K562 (cell line): ENCODE results near the gene ZMIZ1. TPM values are rescaled to one million over a fixed set of nuclear protein-coding genes. Genes with fewer than 3 reads are reported as not detected.

ENCODE experiments used
- BHLHE40 ChIP-seq: IDR thresholded peaks from 2 replicates; pipeline ENCODE4 v1.6.1; 2011; ENCODE audit warnings: low read length, improper control_type of control experiment
- CBFB ChIP-seq: sonication (generic); formaldehyde crosslinking; IDR thresholded peaks from 2 replicates; pipeline ENCODE4 v1.4.0; 2020; ENCODE audit warnings: mild to moderate bottlenecking, missing genetic modification reagents
- CTCF ChIP-seq, 3 experiments: IDR thresholded peaks in 2 of 3; conservative IDR thresholded peaks in 1 of 3; 2 replicates each; pipeline ENCODE4 v1.5.1; 2011 to 2012; ENCODE audit warnings: low read length in 3 of 3, mild to moderate bottlenecking in 3 of 3, control low read depth in 2 of 3, improper control_type of control experiment in 1 of 3, inconsistent platforms in 1 of 3, low read depth in 1 of 3, mixed read lengths in 1 of 3, moderate library complexity in 1 of 3; ENCODE audit not compliant: insufficient read depth in 2 of 3
- DDX20 ChIP-seq: fragments of 450-650 bp; IDR thresholded peaks from 2 replicates; pipeline ENCODE4 v1.6.1; 2016; ENCODE audit warnings: missing genetic modification characterization, low read depth, mild to moderate bottlenecking, missing compliant biosample characterization, moderate library complexity
- GABPA ChIP-seq: fragments of 200-800 bp; sonication (Bioruptor generic); conservative IDR thresholded peaks from 2 replicates; pipeline ENCODE4 v1.6.1; 2016; ENCODE audit warnings: low read depth, missing genetic modification characterization, missing compliant biosample characterization
- GTF2E2 ChIP-seq: fragments of 200-800 bp; sonication (Bioruptor generic); IDR thresholded peaks from 2 replicates; pipeline ENCODE4 v1.6.1; 2016; ENCODE audit warnings: missing genetic modification characterization, missing compliant biosample characterization
- ILK ChIP-seq: fragments of 450-650 bp; IDR thresholded peaks from 2 replicates; pipeline ENCODE4 v1.6.1; 2016; ENCODE audit warnings: missing genetic modification characterization, low read depth, mild to moderate bottlenecking, missing compliant biosample characterization, moderate library complexity, borderline replicate concordance
- KDM4B ChIP-seq, 2 experiments: fragments of 450-650 bp in 1 of 2; sonication (generic) in 1 of 2; IDR thresholded peaks; 2 replicates each; pipeline ENCODE4 v1.6.1; 2016 to 2017; ENCODE audit warnings: borderline replicate concordance in 2 of 2, antibody characterized with exemption in 1 of 2, low read depth in 1 of 2, mild to moderate bottlenecking in 1 of 2
- SP1 ChIP-seq: sonication (generic); formaldehyde crosslinking; IDR thresholded peaks from 2 replicates; pipeline ENCODE4 v1.8.1; 2022; ENCODE audit warnings: mild to moderate bottlenecking, missing genetic modification reagents
- USF1 ChIP-seq: sonication (generic); formaldehyde crosslinking; IDR thresholded peaks from 2 replicates; pipeline ENCODE4 v1.9.0; 2022; ENCODE audit warnings: mild to moderate bottlenecking, missing genetic modification reagents
- ZBTB33 ChIP-seq: sonication (generic); formaldehyde crosslinking; IDR thresholded peaks from 2 replicates; pipeline ENCODE4 v1.8.1; 2023; ENCODE audit warnings: mild to moderate bottlenecking, missing genetic modification reagents
- ZFP36 ChIP-seq: fragments of 150-350 bp; IDR thresholded peaks from 2 replicates; pipeline ENCODE4 v1.6.1; 2018; ENCODE audit warnings: low read length, low read depth; ENCODE audit not compliant: partially characterized antibody
- ZFX ChIP-seq: sonication (generic); formaldehyde crosslinking; IDR thresholded peaks from 2 replicates; pipeline ENCODE4 v1.8.0; 2022; ENCODE audit warnings: mild to moderate bottlenecking, missing genetic modification reagents, moderate library complexity
- ZNF146 ChIP-seq: IDR thresholded peaks from one replicate; pipeline ENCODE4 v1.6.1; 2018; ENCODE audit warnings: missing compliant biosample characterization; ENCODE audit not compliant: unreplicated experiment
- ZNF280B ChIP-seq: fragments of 250-450 bp; sonication (Bioruptor Pico); IDR thresholded peaks from 2 replicates; pipeline ENCODE4 v1.5.1; 2021; ENCODE audit warnings: mild to moderate bottlenecking
- ZNF561 ChIP-seq: fragments of 450-650 bp; formaldehyde crosslinking; conservative IDR thresholded peaks from 2 replicates; pipeline ENCODE4 v1.4.0; 2020; ENCODE audit warnings: mild to moderate bottlenecking, moderate library complexity
- polyA plus RNA-seq, 8 experiments: library from polyadenylated mRNA; depleted of rRNA in 4 of 8; stranded (reverse) in 5 of 8; unstranded in 3 of 8; fragments of >200 nt; fragmentation: Nextera tagmentation in 2 of 8; fragmentation: Illumina TruSeq in 1 of 8; extraction: Ambion mirVana in 2 of 8; extraction: Trizol in 1 of 8; gene quantifications; 2 replicates each; pipeline versions ENCODE4 v1.2.1 to v1.2.3, GENCODE V29; 2011 to 2014; ENCODE audit warnings: inconsistent platforms in 1 of 8, missing spikeins in 1 of 8
- total RNA-seq, 7 experiments: library from RNA; depleted of rRNA in 6 of 7; stranded (reverse); fragments of >200 nt in 6 of 7; fragmentation: Illumina TruSeq in 2 of 7; extraction: Trizol in 2 of 7; gene quantifications; 2 replicates each; pipeline versions ENCODE4 v1.2.1 to v1.2.3, GENCODE V29; 2011 to 2021; ENCODE audit warnings: low replicate concordance in 1 of 7

The ZMIZ1 gene
- total and polyA plus RNA-seq, 9 of the 15 experiments (the other 6 are each of a cell fraction or from before 2014, with no cell fraction given): 1.0 to 37.3 (median 4.3) TPM

- TF ChIP-seq SP1 (CRISPR knock-in tag) (no peak), ZNF146 (CRISPR knock-in tag) (no peak), GABPA (tag) (no peak), CTCF (IDR thresholded peaks at IDR 0.05 in 2 of 3, conservative IDR thresholded peaks at IDR 0.05 in 1 of 3; ENCODE audit: insufficient read depth in 2 of 3, low read depth in 1 of 3, low read length in 3 of 3) (peak; percentile 52 to 97 (median 73)), CBFB (no peak), GTF2E2 (tag) (no peak), ZBTB33 (CRISPR knock-in tag) (peak; percentile 96), BHLHE40 (0 out of 2 replicates have a peak, but pooled peaks have one; percentile 13), DDX20 (tag) (no peak), USF1 (CRISPR knock-in tag) (peak; percentile 74), KDM4B (IDR thresholded peaks at IDR 0.05; ENCODE audit: borderline replicate concordance in 2 of 2, low read depth in 1 of 2) (0 out of 4 replicates have a peak, but pooled peaks of 1 of the 2 experiments have one; percentile 37), ZNF561 (CRISPR knock-in tag) (no peak), ZFP36 (no peak), ILK (tag) (no peak), ZNF280B (CRISPR knock-in tag) (no peak), ZFX (CRISPR knock-in tag) (no peak)
Observed at GRCh38 chr10:79052291-79053080, 16.3 kb upstream of the ZMIZ1 start (continued).
